Duodenal mucosa (tissue), 2 donors: ENCODE results near the gene ABCD1.
"Not testable (repeated sequence)": the region's sequence is repeated elsewhere in the genome, so short reads cannot be mapped to it uniquely, and the experiment has no call there.

ENCODE experiments used
- H3K27ac ChIP-seq: one replicate; pipeline ENCODE4 v1.7.0; 2013; ENCODE audit warnings: low read depth, low read length
- H3K27me3 ChIP-seq, 2 donors: one replicate each; pipeline ENCODE4 v1.7.0; 2013; ENCODE audit warnings: low read length in 2 of 2, control low read depth in 1 of 2; ENCODE audit not compliant: insufficient read depth in 2 of 2, control insufficient read depth in 1 of 2
- H3K36me3 ChIP-seq, 2 donors: one replicate each; pipeline ENCODE4 v1.7.0; 2013; ENCODE audit warnings: low read length in 2 of 2, control low read depth in 1 of 2; ENCODE audit not compliant: insufficient read depth in 2 of 2, control insufficient read depth in 1 of 2
- H3K4me1 ChIP-seq, 2 donors: one replicate each; pipeline ENCODE4 v1.7.0; 2013; ENCODE audit warnings: low read length in 2 of 2, control low read depth in 1 of 2; ENCODE audit not compliant: insufficient read depth in 2 of 2, control insufficient read depth in 1 of 2
- H3K4me3 ChIP-seq, 2 donors: one replicate each; pipeline ENCODE4 v1.7.0; 2013; ENCODE audit warnings: low read length in 2 of 2, low read depth in 1 of 2
- H3K9ac ChIP-seq, 2 donors: one replicate each; pipeline ENCODE4 v1.7.0; 2013; ENCODE audit warnings: low read length in 2 of 2, low read depth in 1 of 2
- H3K9me3 ChIP-seq, 2 donors: one replicate each; pipeline ENCODE4 v1.7.0; 2013; ENCODE audit warnings: low read length in 2 of 2, control low read depth in 1 of 2; ENCODE audit not compliant: control insufficient read depth in 1 of 2

ABCD1 gene

GRCh38 chrX:153694687-153695270, 29.9 kb upstream of the ABCD1 start:
- H3K9me3 ChIP-seq, result no peaks in the 10 kb centered on the region
- H3K36me3 ChIP-seq, result peaks cover 0 to 3% of the 10 kb centered on the region in 2 donors
- H3K27me3 ChIP-seq, result no peaks in the 10 kb centered on the region
- peaks cover 3% of the 10 kb centered on the region in 2 donors for H3K4me1 ChIP-seq
- H3K4me3 ChIP-seq, result no peak overlapping the region
- no peak overlapping the region for H3K9ac ChIP-seq
- no peak overlapping the region for H3K27ac ChIP-seq

DNA sequence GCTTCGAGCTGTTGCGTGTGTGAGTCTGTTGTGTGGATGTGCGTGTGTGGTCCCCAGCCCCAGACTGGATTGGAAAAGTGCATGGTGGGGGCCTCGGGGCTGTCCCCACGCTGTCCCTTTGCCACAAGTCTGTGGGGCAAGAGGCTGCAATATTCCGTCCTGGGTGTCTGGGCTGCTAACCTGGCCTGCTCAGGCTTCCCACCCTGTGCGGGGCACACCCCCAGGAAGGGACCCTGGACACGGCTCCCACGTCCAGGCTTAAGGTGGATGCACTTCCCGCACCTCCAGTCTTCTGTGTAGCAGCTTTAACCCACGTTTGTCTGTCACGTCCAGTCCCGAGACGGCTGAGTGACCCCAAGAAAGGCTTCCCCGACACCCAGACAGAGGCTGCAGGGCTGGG, 28.6 kb upstream of the ABCD1 start:
- Histone ChIP-seq H3K9me3 (no peaks in the 10 kb centered on the region), H3K4me1 (peaks cover 10 to 11% of the 10 kb centered on the region in 2 donors), H3K9ac (no peak overlapping the region)

DNA sequence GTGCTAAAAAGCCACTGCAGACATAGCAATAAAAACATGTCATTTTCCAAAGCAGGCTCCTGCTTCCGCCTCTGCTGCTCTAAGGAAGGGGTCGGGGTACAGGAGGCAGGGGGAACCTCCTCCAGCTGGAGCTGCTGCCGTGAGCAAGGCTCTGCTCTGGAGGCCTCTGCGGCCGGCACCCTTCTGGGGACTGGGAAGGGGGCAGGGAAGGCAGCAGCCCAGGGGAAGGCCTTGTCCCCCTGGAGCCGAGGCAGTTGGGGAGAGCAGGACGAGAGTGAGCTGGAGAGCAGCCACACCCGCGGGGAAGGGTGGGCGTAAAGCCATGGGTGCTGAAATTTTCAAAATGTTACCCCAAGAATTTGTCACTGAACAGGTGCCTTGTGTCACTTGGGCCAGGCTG, 28.1 kb upstream of the ABCD1 start:
- H3K4me3 ChIP-seq, H3K36me3 ChIP-seq, H3K9me3 ChIP-seq, H3K27ac ChIP-seq, H3K27me3 ChIP-seq, H3K9ac ChIP-seq: not testable (repeated sequence)
- H3K4me1 ChIP-seq, result peaks cover 10 to 11% of the 10 kb centered on the region in 2 donors

More for the DNA sequence above, 28.6 kb upstream of the ABCD1 start:
- Histone ChIP-seq H3K27me3 (no peaks in the 10 kb centered on the region), H3K36me3 (peaks cover 0 to 6% of the 10 kb centered on the region in 2 donors), H3K4me3 (no peak overlapping the region), H3K27ac (no peak overlapping the region)

DNA sequence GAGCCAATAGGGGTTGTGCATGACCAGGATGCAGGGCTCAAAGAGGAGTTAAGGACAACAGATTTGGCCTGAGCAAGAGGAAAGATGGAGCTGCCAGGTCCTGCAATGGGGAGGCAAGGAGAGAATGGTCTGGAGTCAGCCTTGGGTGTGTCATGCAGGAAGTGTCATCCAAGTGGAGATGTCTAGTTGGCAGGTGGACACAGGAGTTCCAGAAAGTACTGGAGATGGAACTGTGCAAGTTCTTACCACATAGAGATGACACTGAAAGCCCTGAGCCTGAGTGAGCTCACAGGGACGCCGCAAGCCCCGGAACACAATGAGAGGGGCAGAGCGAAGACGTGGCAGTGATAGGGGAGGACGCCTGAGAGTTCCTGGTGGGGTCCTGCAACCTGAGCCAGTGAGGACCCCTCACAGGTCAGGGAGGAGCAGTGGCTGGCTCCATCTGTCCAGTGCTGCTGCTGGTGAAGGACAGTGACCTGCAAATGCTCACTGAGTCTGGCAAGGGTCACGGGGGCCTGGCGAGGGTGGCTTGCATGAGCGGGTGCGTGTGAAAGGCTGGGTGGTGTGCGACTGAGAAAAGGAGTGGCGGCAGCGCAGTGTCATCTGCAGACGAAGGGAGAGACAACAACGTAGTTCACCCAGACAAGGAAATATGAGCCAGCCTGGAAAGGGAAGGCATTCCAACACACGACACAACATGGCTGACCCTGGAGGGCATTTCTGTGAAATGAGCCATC, 27.5 kb upstream of the ABCD1 start:
- H3K27me3 ChIP-seq, H3K9me3 ChIP-seq, H3K9ac ChIP-seq, H3K4me3 ChIP-seq, H3K27ac ChIP-seq: not testable (repeated sequence)
- H3K36me3 ChIP-seq, result peaks cover 0 to 12% of the 10 kb centered on the region in 2 donors
- H3K4me1 ChIP-seq, result peaks cover 10 to 11% of the 10 kb centered on the region in 2 donors

DNA sequence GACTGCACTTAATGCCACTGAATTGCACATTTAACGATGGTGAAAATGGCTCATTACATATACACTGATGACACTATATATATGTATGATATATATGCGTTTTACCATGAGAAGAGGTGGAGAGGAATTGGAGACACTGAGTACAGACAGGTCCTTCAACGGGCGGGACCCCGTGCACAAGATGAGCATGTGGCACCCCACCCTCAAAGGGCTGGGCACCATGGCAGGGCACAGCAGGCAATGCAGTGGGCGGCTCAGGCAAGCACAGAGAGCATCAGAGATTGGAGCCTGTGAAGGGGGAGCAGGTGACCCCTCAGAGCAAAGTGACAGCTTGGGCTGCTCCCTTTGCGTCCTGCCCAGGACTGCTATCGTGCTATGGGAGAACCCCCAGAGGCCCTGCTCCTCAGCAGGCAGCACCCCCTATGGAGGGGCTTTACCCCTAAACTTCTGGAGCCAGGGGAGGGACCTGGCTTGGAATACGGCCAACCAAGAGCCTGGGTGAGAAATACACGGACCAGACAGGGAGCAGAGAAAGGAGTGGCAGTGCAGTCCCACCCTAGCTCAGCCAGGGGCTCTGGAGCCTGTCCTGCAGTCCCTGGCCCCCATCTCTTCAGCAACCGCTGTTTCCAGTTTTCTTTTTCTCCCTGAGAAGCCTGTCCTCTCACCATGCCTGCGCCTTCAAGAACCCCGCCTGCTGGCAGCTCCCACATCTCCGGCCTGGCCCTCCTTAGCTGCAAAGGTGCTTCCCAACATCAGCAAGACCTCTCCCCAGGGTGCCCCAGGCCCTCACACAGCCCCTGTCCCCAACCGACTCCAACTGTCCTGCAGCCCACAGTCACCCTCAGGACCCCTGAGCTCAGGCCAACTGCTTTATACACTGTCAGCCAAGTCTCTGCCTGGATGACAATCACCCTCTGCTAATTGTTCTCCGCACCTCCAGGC, 26.5 kb upstream of the ABCD1 start:
- H3K9me3 ChIP-seq, result no peaks in the 10 kb centered on the region
- H3K9ac ChIP-seq, result no peak overlapping the region
- peaks cover 0 to 17% of the 10 kb centered on the region in 2 donors for H3K36me3 ChIP-seq
- peaks cover 10 to 16% of the 10 kb centered on the region in 2 donors for H3K4me1 ChIP-seq
- H3K27ac ChIP-seq, result no peak overlapping the region
- H3K4me3 ChIP-seq, result no peak overlapping the region
- no peaks in the 10 kb centered on the region for H3K27me3 ChIP-seq

DNA sequence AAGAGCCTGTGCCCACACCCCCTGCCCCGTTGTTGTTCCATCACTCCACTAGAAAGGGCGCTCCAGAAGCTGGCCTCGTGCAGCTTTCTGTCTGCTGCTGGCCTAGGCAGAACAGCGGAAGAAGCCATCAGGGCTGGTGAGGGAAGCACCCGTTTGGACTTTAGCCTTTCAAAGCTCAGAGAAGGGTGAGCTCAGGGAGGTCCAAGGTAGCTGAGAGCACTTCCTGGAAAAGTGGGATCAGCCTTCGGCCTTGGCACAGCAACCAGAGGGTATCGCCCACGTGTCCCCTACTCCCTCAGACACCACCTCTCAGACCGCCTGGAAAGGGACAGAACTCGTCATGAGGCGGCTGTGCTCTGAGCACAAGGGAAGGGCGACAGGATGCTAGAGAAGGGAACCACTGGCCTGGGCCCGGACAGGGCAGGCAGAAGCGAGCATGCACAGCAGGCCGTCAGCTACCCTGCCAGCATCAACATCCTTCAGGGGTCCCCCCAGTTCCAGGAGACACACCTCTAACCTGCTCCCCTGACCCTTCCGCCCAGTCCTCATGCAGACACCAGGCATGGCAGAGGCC, 25.4 kb upstream of the ABCD1 start:
- peak overlapping the region; percentile 88 for H3K27ac ChIP-seq
- H3K36me3 ChIP-seq, result peaks cover 2 to 22% of the 10 kb centered on the region in 2 donors
- not testable (repeated sequence) for H3K4me3 ChIP-seq, H3K27me3 ChIP-seq, H3K9me3 ChIP-seq
- H3K4me1 ChIP-seq, result peaks cover 10 to 23% of the 10 kb centered on the region in 2 donors
- peak overlapping the region in 1 of 2 donors; percentile 43 for H3K9ac ChIP-seq

- Histone ChIP-seq H3K4me1 (peaks cover 10 to 23% of the 10 kb centered on the region in 2 donors), H3K36me3 (peaks cover 2 to 28% of the 10 kb centered on the region in 2 donors), H3K27ac (peak overlapping the region; percentile 88), H3K9ac (peak overlapping the region in 1 of 2 donors; percentile 43)
- not testable (repeated sequence) for H3K4me3 ChIP-seq, H3K27me3 ChIP-seq, H3K9me3 ChIP-seq
Measured at GRCh38 chrX:153699784-153700371, 24.8 kb upstream of the ABCD1 start.

DNA sequence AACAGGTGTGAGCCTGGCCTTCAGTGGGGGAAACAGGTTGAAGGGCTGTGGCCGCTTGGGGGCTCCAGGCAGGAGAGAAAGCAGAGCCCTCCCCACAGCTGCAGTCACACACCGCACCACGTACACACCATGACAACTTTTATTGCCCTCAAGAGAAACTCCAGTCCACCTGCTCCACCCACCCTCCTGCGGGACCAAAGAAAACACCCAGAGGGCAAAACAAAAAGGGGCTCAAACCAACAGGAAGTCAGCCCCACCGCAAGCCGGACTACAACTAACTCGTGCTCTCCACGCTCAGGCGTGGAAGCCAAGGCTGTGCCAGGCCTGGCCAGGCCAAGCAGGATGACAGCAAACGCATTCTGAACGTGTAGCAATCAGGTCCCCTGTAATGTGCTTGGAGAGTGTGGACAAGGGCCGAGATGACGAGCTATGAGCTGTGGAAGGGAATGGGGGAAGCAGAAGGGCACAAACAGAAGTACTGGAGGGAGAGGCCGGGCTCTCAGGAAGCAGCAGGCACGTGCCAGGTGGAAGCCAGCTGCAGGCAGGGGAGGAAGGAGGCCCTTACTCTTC, 24.2 kb upstream of the ABCD1 start:
- H3K27ac ChIP-seq, result peak overlapping the region; percentile 61
- H3K4me3 ChIP-seq, result no peak overlapping the region
- no peaks in the 10 kb centered on the region for H3K27me3 ChIP-seq
- H3K9me3 ChIP-seq, result no peaks in the 10 kb centered on the region
- H3K4me1 ChIP-seq, result peaks cover 10 to 23% of the 10 kb centered on the region in 2 donors
- peaks cover 2 to 28% of the 10 kb centered on the region in 2 donors for H3K36me3 ChIP-seq
- peak overlapping the region in 1 of 2 donors; percentile 43 for H3K9ac ChIP-seq

DNA sequence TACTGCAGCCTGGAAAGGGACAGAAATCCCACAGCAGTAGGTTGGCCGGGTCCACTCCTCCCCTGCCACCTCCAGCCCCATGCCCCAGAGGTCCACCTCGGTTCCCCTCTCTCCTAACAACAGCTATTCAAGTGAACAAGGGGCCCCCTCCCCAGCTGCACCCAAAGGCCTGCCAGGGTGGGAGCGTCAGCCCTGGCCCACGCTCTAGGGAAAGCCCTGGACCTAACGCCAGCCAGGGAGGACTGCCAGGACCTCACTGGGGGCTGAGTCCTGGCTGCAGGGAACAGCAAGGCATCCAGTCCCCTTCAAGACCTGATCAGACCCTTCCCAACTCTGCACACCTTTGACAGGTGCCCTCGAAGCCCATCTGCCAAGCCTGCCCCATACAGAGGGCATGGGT, 23.7 kb upstream of the ABCD1 start:
- peaks cover 10 to 23% of the 10 kb centered on the region in 2 donors for H3K4me1 ChIP-seq

More for the DNA sequence above, 23.7 kb upstream of the ABCD1 start:
- peaks cover 2 to 27% of the 10 kb centered on the region in 2 donors for H3K36me3 ChIP-seq
- no peaks in the 10 kb centered on the region for H3K9me3 ChIP-seq
- peak overlapping the region; percentile 61 for H3K27ac ChIP-seq
- no peak overlapping the region for H3K9ac ChIP-seq
- H3K4me3 ChIP-seq, result no peak overlapping the region
- H3K27me3 ChIP-seq, result no peaks in the 10 kb centered on the region
